HG03378 (cell line): ENCODE measurements around the gene MRPL18.

Experiments
- ATAC-seq: cut with Tn5 transposase; IDR thresholded peaks from one replicate; pipeline ENCODE4 v1.9.1; 2021; ENCODE audit warnings: mild to moderate bottlenecking, moderate library complexity; ENCODE audit not compliant: unreplicated experiment

Gene MRPL18

DNA sequence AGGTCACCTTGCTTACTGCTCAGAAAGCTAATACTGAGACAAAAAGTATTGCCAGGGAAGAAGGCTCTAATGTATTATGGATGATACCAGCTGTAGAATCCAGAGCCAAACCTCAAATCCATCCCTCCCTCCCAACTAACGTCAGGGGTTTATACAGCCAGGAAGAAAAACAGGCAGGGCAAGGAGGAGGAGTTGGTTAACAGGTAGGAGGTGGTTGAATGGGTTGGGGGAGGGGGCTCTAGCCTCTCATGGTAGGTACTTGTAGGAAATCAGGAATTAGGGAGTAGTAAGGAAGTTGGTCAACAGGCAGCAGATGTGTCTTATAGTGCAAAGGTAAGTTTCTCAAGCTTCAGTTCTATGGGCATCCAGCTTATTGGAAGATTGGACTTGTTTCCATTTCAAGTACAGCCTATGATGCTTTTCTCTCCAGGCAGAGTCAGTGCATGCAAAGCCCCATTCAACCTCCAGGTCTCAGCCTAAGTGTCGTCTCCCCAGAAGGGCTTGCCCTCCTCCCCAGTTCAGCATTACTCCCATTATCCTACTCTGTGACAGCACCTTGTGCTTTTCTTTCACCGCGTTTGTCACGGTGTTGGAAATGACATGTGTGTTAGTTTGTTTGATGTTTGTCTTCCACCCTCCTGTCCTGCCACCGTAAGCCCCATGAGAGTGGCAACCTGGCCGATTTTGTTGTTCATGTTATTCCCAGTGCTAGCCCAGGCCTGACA, 47.9 kb downstream of the MRPL18 start:
- ATAC-seq: no peak

DNA sequence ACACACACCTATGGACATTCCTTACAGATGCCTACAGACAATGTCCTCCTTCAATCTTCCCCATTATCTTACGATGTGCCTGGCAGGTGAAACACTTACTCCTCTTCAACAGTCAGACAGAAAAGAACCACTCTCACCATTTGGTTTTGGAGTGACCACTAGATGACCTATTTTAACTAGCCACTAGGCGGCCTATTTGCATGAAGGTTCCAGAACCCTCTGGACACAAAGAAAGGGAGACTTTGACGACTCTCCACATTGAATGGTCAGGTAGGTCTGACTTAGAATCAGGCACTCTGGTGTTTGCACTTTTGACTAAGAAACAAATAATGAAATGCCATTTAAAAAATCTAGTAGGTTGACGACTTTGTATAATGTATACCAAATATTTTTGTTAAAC, 51.8 kb downstream of the MRPL18 start:
- no peak for ATAC-seq

DNA sequence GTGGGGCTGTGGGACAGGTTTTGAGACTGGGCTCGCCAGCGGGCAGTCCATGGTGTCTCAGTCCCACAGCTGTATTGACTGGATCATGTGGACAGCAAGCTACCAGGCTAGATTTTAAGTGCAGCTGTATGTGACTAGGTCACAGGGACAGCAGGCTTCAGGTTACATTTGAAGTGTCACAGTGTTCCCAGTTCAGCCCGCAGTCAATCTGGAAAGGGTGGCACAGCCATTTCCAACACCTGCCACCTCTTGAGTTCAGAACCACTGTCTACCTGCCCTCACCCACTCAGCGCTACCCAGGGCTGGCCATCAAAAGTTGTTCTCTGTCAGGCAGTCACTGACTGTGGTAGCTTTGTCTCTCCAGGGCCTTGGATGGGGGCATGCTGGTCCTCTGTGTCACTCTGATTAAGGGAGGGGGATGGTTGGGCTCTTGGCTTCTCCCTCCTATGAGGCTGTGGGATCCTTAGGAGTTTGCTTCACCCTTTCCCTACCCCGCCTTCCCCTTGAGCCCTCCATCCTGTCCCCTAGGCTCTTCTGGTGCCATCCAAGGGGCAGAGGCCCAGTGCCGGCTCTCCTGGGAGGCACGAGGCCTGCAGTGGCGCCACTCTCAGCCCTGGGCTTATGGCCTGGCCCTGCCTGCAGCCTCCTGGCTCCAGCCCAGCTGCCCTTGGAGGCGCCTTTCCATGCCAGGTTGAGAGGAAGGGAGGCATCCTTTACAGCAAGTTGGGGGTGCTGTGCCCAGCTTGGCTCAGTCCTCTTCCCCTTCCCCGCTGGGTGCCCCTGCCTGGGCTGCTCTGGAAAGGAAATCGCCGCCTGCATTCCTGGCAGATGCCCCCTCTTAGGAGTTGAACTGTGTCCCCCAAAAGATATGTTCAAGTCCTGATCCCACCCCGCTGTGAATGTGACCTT, 54.7 kb downstream of the MRPL18 start:
- no peak for ATAC-seq
